IMR-90 (cell line): Measurements from ENCODE around the gene PDE6A.

Experiments
- CEBPB ChIP-seq: IDR thresholded peaks from 2 replicates; pipeline ENCODE4 v1.6.1; 2012; ENCODE audit warnings: low read depth, low read length, improper control_type of control experiment
- MAFK ChIP-seq: IDR thresholded peaks from 2 replicates; pipeline ENCODE4 v1.6.1; 2012; ENCODE audit warnings: low read depth, low read length, improper control_type of control experiment
- MAZ ChIP-seq: IDR thresholded peaks from 2 replicates; pipeline ENCODE4 v1.6.1; 2012; ENCODE audit warnings: low read depth, mild to moderate bottlenecking, low read length, improper control_type of control experiment, moderate library complexity, borderline replicate concordance
- NFE2L2 ChIP-seq: fragments of 150-350 bp; IDR thresholded peaks from 2 replicates; pipeline ENCODE4 v1.6.1; 2016; ENCODE audit warnings: low read depth, mild to moderate bottlenecking, low read length
- POLR2A ChIP-seq: IDR thresholded peaks from 2 replicates; pipeline ENCODE4 v1.6.1; 2012; ENCODE audit warnings: mild to moderate bottlenecking, low read depth, low read length
- RAD21 ChIP-seq: IDR thresholded peaks from 2 replicates; pipeline ENCODE4 v1.6.1; 2012; ENCODE audit warnings: low read length, improper control_type of control experiment
- RCOR1 ChIP-seq: IDR thresholded peaks from 2 replicates; pipeline ENCODE4 v1.6.1; 2012; ENCODE audit warnings: mild to moderate bottlenecking, low read length, improper control_type of control experiment; ENCODE audit not compliant: insufficient replicate concordance
- RFX5 ChIP-seq: IDR thresholded peaks from 2 replicates; pipeline ENCODE4 v1.8.0; 2012; ENCODE audit warnings: low read depth, mild to moderate bottlenecking, low read length, moderate library complexity
- SMC3 ChIP-seq: fragments of 150-350 bp; IDR thresholded peaks from 2 replicates; pipeline ENCODE4 v1.6.1; 2016; ENCODE audit warnings: low read depth, mild to moderate bottlenecking, antibody characterized with exemption, low read length, moderate library complexity
- TF ChIP-seq, protein P1 (sequence below): conservative IDR thresholded peaks from 2 replicates; pipeline ENCODE4 v1.5.1; 2012; ENCODE audit warnings: mild to moderate bottlenecking, low read depth, low read length, improper control_type of control experiment
- TF ChIP-seq, protein P2 (sequence below): fragments of 150-350 bp; IDR thresholded peaks from 2 replicates; pipeline ENCODE4 v1.6.1; 2017; ENCODE audit warnings: mild to moderate bottlenecking, antibody characterized with exemption, low read length, low read depth

DNA sequence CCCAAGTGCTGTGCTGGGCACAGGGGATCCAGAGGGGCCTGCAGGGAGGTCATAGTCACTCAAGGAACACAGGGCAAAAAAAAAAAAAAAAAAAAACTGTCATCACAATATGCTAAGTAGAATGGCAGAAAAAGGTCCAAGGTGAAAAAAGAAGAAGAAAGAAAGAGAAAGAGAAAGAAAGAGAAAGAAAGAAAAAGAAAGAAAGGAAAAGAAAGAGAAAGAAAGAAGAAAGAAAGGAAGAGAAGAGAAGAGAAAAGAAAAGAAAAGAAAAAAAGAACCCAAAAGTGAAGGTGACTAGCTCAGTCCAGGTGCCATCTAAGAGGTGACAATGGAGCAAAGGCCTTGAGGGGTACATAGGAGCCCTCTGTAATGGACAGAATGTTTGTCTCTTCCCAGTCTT lies 73.9 kb downstream of the PDE6A start:
- TF ChIP-seq, protein P1, sequence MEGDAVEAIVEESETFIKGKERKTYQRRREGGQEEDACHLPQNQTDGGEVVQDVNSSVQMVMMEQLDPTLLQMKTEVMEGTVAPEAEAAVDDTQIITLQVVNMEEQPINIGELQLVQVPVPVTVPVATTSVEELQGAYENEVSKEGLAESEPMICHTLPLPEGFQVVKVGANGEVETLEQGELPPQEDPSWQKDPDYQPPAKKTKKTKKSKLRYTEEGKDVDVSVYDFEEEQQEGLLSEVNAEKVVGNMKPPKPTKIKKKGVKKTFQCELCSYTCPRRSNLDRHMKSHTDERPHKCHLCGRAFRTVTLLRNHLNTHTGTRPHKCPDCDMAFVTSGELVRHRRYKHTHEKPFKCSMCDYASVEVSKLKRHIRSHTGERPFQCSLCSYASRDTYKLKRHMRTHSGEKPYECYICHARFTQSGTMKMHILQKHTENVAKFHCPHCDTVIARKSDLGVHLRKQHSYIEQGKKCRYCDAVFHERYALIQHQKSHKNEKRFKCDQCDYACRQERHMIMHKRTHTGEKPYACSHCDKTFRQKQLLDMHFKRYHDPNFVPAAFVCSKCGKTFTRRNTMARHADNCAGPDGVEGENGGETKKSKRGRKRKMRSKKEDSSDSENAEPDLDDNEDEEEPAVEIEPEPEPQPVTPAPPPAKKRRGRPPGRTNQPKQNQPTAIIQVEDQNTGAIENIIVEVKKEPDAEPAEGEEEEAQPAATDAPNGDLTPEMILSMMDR, result no peak
- TF ChIP-seq POLR2A (no peak), CEBPB (no peak), SMC3 (no peak), RAD21 (no peak), RFX5 (no peak), NFE2L2 (no peak), RCOR1 (no peak), MAZ (no peak), MAFK (no peak)
- TF ChIP-seq, protein P2, sequence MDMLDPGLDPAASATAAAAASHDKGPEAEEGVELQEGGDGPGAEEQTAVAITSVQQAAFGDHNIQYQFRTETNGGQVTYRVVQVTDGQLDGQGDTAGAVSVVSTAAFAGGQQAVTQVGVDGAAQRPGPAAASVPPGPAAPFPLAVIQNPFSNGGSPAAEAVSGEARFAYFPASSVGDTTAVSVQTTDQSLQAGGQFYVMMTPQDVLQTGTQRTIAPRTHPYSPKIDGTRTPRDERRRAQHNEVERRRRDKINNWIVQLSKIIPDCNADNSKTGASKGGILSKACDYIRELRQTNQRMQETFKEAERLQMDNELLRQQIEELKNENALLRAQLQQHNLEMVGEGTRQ, result no peak
